OCI-LY7 (cell line): ENCODE measurements around the gene IMMT.

Experiments used
- EZH2phosphoT487 ChIP-seq: fragments of 200-600 bp; sonication (generic); IDR thresholded peaks from 2 replicates; pipeline ENCODE4 v1.6.1; 2018; ENCODE audit warnings: low read depth, borderline replicate concordance, mild to moderate bottlenecking, mixed run types, antibody characterized with exemption, low read length, moderate library complexity, mixed read lengths
- TF ChIP-seq, protein P1 (sequence below): fragments of 200-600 bp; sonication (generic); conservative IDR thresholded peaks from 2 replicates; pipeline ENCODE4 v1.5.1; 2014; ENCODE audit warnings: mild to moderate bottlenecking, antibody characterized with exemption, low read length, moderate library complexity, mixed read lengths

GRCh38 chr2:86240251-86240650, 45.0 kb upstream of the IMMT start:
- TF ChIP-seq, protein P1, sequence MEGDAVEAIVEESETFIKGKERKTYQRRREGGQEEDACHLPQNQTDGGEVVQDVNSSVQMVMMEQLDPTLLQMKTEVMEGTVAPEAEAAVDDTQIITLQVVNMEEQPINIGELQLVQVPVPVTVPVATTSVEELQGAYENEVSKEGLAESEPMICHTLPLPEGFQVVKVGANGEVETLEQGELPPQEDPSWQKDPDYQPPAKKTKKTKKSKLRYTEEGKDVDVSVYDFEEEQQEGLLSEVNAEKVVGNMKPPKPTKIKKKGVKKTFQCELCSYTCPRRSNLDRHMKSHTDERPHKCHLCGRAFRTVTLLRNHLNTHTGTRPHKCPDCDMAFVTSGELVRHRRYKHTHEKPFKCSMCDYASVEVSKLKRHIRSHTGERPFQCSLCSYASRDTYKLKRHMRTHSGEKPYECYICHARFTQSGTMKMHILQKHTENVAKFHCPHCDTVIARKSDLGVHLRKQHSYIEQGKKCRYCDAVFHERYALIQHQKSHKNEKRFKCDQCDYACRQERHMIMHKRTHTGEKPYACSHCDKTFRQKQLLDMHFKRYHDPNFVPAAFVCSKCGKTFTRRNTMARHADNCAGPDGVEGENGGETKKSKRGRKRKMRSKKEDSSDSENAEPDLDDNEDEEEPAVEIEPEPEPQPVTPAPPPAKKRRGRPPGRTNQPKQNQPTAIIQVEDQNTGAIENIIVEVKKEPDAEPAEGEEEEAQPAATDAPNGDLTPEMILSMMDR: no peak
- TF ChIP-seq EZH2phosphoT487: no peak
